Measurements from ENCODE around the gene HSPA12B. TPM values are rescaled to one million over a fixed set of nuclear protein-coding genes. Genes with fewer than 3 reads are reported as not detected.

Gene HSPA12B
- polyA plus RNA-seq, 1 donor from 2014 or later: not detected

DNA sequence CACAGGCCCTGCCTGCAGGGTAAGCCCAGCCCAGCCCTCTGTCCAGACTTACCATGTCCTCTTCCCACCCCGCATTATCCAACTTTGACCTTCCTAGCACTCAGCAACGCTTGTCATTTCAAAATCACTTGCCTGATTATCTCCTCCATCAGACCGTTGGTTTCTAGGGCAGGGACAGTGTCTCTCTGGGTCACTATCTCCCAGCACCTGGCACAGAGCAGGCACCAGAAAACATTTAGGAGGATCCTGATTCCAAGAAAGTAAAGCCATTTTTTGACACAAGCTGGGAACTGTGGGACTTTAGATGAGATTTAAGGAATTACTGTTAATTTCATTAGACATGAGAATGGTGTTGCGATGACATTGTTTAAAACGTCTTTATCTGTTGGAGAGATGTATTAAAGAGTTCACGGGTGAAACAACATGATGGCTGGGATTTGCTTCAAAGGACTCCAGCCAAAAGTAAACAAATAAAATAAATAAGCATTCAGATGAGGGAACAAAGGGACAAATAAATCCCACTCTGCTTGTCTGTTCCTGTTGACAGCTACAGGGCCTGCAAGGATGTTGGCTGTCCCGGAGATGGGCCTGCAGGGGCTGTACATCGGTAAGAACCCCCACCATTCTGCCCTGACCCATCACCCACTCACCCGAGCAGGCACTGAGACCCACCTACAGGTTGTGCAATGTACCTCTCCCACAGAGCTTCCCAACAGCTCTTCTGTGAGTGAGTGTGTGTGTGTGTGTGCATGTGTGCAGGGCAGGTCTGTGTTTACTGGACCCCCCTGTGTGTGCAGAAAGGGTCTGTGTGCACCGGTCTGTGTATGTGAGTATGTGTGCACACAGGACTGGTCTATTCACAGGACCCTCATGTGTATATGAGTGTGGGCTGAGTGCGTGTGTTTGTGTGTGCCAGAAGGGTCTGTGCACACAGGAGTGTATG, 5.9 kb downstream of the HSPA12B start:
- TF ChIP-seq, protein P1, sequence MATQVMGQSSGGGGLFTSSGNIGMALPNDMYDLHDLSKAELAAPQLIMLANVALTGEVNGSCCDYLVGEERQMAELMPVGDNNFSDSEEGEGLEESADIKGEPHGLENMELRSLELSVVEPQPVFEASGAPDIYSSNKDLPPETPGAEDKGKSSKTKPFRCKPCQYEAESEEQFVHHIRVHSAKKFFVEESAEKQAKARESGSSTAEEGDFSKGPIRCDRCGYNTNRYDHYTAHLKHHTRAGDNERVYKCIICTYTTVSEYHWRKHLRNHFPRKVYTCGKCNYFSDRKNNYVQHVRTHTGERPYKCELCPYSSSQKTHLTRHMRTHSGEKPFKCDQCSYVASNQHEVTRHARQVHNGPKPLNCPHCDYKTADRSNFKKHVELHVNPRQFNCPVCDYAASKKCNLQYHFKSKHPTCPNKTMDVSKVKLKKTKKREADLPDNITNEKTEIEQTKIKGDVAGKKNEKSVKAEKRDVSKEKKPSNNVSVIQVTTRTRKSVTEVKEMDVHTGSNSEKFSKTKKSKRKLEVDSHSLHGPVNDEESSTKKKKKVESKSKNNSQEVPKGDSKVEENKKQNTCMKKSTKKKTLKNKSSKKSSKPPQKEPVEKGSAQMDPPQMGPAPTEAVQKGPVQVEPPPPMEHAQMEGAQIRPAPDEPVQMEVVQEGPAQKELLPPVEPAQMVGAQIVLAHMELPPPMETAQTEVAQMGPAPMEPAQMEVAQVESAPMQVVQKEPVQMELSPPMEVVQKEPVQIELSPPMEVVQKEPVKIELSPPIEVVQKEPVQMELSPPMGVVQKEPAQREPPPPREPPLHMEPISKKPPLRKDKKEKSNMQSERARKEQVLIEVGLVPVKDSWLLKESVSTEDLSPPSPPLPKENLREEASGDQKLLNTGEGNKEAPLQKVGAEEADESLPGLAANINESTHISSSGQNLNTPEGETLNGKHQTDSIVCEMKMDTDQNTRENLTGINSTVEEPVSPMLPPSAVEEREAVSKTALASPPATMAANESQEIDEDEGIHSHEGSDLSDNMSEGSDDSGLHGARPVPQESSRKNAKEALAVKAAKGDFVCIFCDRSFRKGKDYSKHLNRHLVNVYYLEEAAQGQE (IDR thresholded peaks at IDR 0.05; ENCODE audit: borderline replicate concordance): no peak
- TF ChIP-seq, protein P2, sequence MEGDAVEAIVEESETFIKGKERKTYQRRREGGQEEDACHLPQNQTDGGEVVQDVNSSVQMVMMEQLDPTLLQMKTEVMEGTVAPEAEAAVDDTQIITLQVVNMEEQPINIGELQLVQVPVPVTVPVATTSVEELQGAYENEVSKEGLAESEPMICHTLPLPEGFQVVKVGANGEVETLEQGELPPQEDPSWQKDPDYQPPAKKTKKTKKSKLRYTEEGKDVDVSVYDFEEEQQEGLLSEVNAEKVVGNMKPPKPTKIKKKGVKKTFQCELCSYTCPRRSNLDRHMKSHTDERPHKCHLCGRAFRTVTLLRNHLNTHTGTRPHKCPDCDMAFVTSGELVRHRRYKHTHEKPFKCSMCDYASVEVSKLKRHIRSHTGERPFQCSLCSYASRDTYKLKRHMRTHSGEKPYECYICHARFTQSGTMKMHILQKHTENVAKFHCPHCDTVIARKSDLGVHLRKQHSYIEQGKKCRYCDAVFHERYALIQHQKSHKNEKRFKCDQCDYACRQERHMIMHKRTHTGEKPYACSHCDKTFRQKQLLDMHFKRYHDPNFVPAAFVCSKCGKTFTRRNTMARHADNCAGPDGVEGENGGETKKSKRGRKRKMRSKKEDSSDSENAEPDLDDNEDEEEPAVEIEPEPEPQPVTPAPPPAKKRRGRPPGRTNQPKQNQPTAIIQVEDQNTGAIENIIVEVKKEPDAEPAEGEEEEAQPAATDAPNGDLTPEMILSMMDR (IDR thresholded peaks at IDR 0.05; ENCODE audit: poor library complexity, severe bottlenecking): no peak
- no peak for TF ChIP-seq RAD21 (conservative IDR thresholded peaks at IDR 0.05)
- TF ChIP-seq TAF1 (IDR thresholded peaks at IDR 0.05; ENCODE audit: low read depth): no peak
- TF ChIP-seq EZH2 (IDR thresholded peaks at IDR 0.05; ENCODE audit: borderline replicate concordance, insufficient read depth, low read length, poor library complexity, severe bottlenecking): no peak
- no peak for TF ChIP-seq SMC3 (conservative IDR thresholded peaks at IDR 0.05; ENCODE audit: poor library complexity)
- no peak for TF ChIP-seq EP300 (conservative IDR thresholded peaks at IDR 0.05; ENCODE audit: poor library complexity, severe bottlenecking)
- no peak for TF ChIP-seq MXI1 (conservative IDR thresholded peaks at IDR 0.05; ENCODE audit: poor library complexity, severe bottlenecking)
- no peak for TF ChIP-seq POLR2AphosphoS5 (IDR thresholded peaks at IDR 0.05)
- Histone ChIP-seq H2AFZ (ENCODE audit: low read depth, low read length) (no peak overlapping the region), H3K4me3 (ENCODE audit: low read length) (no peak overlapping the region)

DNA sequence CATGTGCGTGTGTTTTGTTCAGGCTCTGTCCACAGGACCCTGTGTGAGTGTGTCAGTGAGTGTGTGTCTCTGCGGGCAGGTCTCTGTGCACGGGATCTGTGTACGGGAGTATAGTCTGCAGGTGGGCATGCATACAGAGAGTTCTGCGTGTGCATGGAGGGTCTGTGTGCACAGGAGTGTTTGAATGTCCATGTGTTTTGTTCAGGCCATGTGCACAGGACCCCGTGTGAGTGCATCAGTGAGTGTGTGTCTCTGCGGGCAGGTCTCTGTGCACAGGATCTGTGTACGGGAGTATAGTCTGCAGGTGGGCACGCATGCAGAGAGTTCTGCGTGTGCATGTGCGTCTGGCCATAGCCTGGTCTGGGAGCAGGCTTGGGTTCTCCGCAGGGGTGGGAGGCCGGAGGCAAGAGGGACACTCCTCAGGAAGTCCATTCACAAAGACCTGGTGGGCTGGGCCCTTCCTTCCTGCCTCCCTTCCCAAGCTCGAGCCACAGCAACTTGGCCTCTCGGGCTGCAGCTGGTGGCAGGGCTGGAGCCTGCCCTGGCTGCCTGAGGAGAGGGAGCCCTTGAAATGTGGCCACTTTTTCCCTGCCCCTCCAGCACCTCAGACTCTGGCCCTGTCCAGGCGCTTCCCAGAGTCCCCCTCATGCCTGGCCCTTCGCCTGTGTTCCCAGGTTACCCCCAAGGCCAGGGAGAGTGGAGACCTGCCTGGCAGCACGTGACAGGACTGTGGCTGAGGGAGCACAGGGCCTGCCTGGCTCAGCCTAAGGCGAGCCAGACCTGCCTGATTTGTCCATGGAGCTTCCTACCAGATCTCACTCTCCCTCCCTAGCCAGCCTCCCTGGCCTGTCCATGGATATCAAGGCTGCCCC, 6.8 kb downstream of the HSPA12B start:
- Histone ChIP-seq H3K4me3 (ENCODE audit: low read length) (no peak overlapping the region), H4K20me1 (ENCODE audit: insufficient read depth) (no peaks in the 10 kb centered on the region), H3K79me2 (replicated peaks; ENCODE audit: insufficient read depth, low read length) (no peaks in the 10 kb centered on the region), H3F3A (ENCODE audit: insufficient read depth, low read length, poor library complexity, severe bottlenecking) (no peaks in the 10 kb centered on the region), H2AFZ (ENCODE audit: low read depth, low read length) (no peak overlapping the region), H3K9ac (ENCODE audit: low read length) (no peak overlapping the region), H3K36me3 (ENCODE audit: insufficient read depth, low read length) (no peaks in the 10 kb centered on the region), H3K27ac (ENCODE audit: low read length) (no peak overlapping the region), H3K27me3 (ENCODE audit: insufficient read depth, low read depth, low read length) (peaks cover 5% of the 10 kb centered on the region), H3K9me2 (ENCODE audit: insufficient read depth, low read length) (no peaks in the 10 kb centered on the region), H3K9me3 (ENCODE audit: low read length) (no peaks in the 10 kb centered on the region), H3K4me2 (ENCODE audit: low read length) (no peak overlapping the region)
- TF ChIP-seq TAF1 (IDR thresholded peaks at IDR 0.05; ENCODE audit: low read depth) (no peak), SMC3 (conservative IDR thresholded peaks at IDR 0.05; ENCODE audit: poor library complexity) (no peak), MXI1 (conservative IDR thresholded peaks at IDR 0.05; ENCODE audit: poor library complexity, severe bottlenecking) (no peak), EZH2 (IDR thresholded peaks at IDR 0.05; ENCODE audit: borderline replicate concordance, insufficient read depth, low read length, poor library complexity, severe bottlenecking) (no peak), POLR2AphosphoS5 (IDR thresholded peaks at IDR 0.05) (no peak), EP300 (conservative IDR thresholded peaks at IDR 0.05; ENCODE audit: poor library complexity, severe bottlenecking) (no peak), RAD21 (conservative IDR thresholded peaks at IDR 0.05) (no peak)
- TF ChIP-seq, protein P2 (IDR thresholded peaks at IDR 0.05; ENCODE audit: poor library complexity, severe bottlenecking): no peak
- TF ChIP-seq, protein P1 (IDR thresholded peaks at IDR 0.05; ENCODE audit: borderline replicate concordance): no peak

More for the DNA sequence above, 5.9 kb downstream of the HSPA12B start:
- Histone ChIP-seq H3K27ac (ENCODE audit: low read length) (no peak overlapping the region), H3K79me2 (replicated peaks; ENCODE audit: insufficient read depth, low read length) (no peaks in the 10 kb centered on the region), H3K9ac (ENCODE audit: low read length) (no peak overlapping the region), H3K27me3 (ENCODE audit: insufficient read depth, low read depth, low read length) (no peaks in the 10 kb centered on the region), H3K9me3 (ENCODE audit: low read length) (no peaks in the 10 kb centered on the region), H3K4me2 (ENCODE audit: low read length) (no peak overlapping the region), H4K20me1 (ENCODE audit: insufficient read depth) (no peaks in the 10 kb centered on the region), H3K9me2 (ENCODE audit: insufficient read depth, low read length) (no peaks in the 10 kb centered on the region), H3F3A (ENCODE audit: insufficient read depth, low read length, poor library complexity, severe bottlenecking) (no peaks in the 10 kb centered on the region), H3K36me3 (ENCODE audit: insufficient read depth, low read length) (no peaks in the 10 kb centered on the region)
